HG03097 (cell line): ENCODE data around the gene RNF8.
"Not testable (repeated sequence)": the region's sequence is repeated elsewhere in the genome, so short reads cannot be mapped to it uniquely, and the experiment has no call there.

ENCODE experiments used
- ATAC-seq: cut with Tn5 transposase; IDR thresholded peaks from one replicate; pipeline ENCODE4 v1.9.1; 2021; ENCODE audit not compliant: unreplicated experiment, low FRiP score

Gene RNF8

GRCh38 chr6:37353761-37354525 is at the start of gene RNF8:
RNF8 (plus strand) TSS chr6:37353983; CDS start chr6:37354165, 182 bp downstream.
- ATAC-seq = peak; percentile 61

GRCh38 chr6:37304766-37305165 is 49.0 kb upstream of the RNF8 start:
- ATAC-seq = no peak

GRCh38 chr6:37305841-37306425 is 47.9 kb upstream of the RNF8 start:
- ATAC-seq = no peak

- ATAC-seq = no peak
Measured at GRCh38 chr6:37306624-37307222, 47.1 kb upstream of the RNF8 start.

GRCh38 chr6:37307484-37307883 is 46.3 kb upstream of the RNF8 start:
- ATAC-seq = not testable (repeated sequence)

- no peak for ATAC-seq
Measured at GRCh38 chr6:37308069-37308815, 45.5 kb upstream of the RNF8 start.

- ATAC-seq = no peak
Measured at GRCh38 chr6:37309046-37309445, 44.7 kb upstream of the RNF8 start.

GRCh38 chr6:37309692-37310091 is 44.1 kb upstream of the RNF8 start:
- no peak for ATAC-seq

- ATAC-seq = no peak
Measured at GRCh38 chr6:37310966-37311365, 42.8 kb upstream of the RNF8 start.

GRCh38 chr6:37311741-37312473 is 41.9 kb upstream of the RNF8 start:
- no peak for ATAC-seq

- no peak for ATAC-seq
Measured at GRCh38 chr6:37313723-37314486, 39.9 kb upstream of the RNF8 start.

- no peak for ATAC-seq
Measured at GRCh38 chr6:37314487-37315156, 39.2 kb upstream of the RNF8 start.

- no peak for ATAC-seq
Measured at GRCh38 chr6:37315157-37315515, 38.6 kb upstream of the RNF8 start.

- no peak for ATAC-seq
Measured at GRCh38 chr6:37316071-37316470, 37.7 kb upstream of the RNF8 start.

GRCh38 chr6:37317312-37318038 is 36.3 kb upstream of the RNF8 start:
- ATAC-seq = no peak

GRCh38 chr6:37319156-37319555 is 34.6 kb upstream of the RNF8 start:
- no peak for ATAC-seq

- ATAC-seq = no peak
Measured at GRCh38 chr6:37319856-37320480, 33.8 kb upstream of the RNF8 start.

GRCh38 chr6:37320646-37321045 is 33.1 kb upstream of the RNF8 start:
- ATAC-seq = no peak
